ENCODE data around the gene POLR3E.
A peak's percentile ranks its signal among the peaks of the same experiment; 100 is the strongest.

The POLR3E gene

DNA sequence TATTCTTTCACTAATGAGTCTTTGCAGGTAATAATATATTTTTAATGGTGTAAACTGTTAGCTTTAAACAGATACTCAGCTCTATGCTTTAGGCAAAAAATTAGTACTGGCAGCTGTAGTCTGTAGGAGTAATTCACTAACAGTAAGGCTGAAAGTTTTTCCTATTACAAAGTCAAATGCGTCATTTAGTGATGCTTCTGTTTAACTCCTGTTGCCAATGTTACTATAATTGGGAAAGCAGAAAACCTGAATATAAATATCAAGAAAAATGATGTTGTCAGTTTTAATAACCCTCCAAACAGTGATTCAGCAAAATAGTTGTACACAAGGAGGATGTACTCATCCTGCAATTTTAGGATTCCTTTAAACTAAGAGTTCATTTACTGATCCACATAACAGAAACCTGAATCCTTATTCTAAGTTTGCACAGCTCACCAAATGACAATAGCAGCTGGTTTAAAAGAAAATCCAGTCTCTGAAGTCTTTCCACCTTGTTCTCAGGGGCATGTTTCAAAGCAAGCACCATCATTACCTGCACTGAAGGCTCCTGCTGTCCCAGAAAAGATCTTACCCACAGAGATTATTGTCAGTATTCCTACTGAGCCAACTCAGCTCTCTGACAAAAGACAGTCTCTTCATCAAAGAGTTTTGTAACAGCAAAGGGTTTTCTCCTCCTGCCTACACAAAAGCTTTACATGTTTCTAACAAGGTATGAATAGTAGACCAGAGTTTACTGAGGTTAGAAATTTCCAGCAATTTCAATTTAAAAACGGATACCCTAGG lies 73.0 kb downstream of the POLR3E start:
- Histone ChIP-seq H3K9ac (ENCODE audit: low read length) (peak overlapping the region; percentile 20; the same call in 1 of the 2 replicates), H3F3A (ENCODE audit: insufficient read depth) (peaks cover 6% of the 10 kb centered on the region; the same call in 1 of the 2 replicates), H3K79me2 (ENCODE audit: insufficient read depth, low read length) (peaks cover 88% of the 10 kb centered on the region), H3K27ac (ENCODE audit: low read depth, low read length) (peak overlapping the region; percentile 50), H3K4me2 (ENCODE audit: low read depth, low read length, poor library complexity, severe bottlenecking) (peak overlapping the region; percentile 48), H4K20me1 (ENCODE audit: low read depth, low read length) (no peaks in the 10 kb centered on the region), H3K27me3 (ENCODE audit: low read length) (no peaks in the 10 kb centered on the region), H3K9me3 (ENCODE audit: insufficient read depth, low read length) (no peaks in the 10 kb centered on the region), H3K4me3 (ENCODE audit: insufficient read depth, low read length, poor library complexity, severe bottlenecking) (no peak overlapping the region), H2AFZ (ENCODE audit: low read depth, low read length, severe bottlenecking) (no peak overlapping the region), H3K9me2 (replicated peaks; ENCODE audit: insufficient read depth, low read length) (no peaks in the 10 kb centered on the region), H3K36me3 (ENCODE audit: low read length) (no peaks in the 10 kb centered on the region; the same call in 1 of the 2 replicates)
- TF ChIP-seq EZH2phosphoT487 (conservative IDR thresholded peaks at IDR 0.05; ENCODE audit: low read length) (no peak), CTCF (IDR thresholded peaks at IDR 0.05; ENCODE audit: insufficient read depth, low read length, poor library complexity, severe bottlenecking) (no peak)

GRCh38 chr16:22372882-22373661 lies 75.9 kb downstream of the POLR3E start:
- H3K4me2 ChIP-seq (ENCODE audit: low read depth, low read length, poor library complexity, severe bottlenecking), result peak overlapping the region; percentile 79
- TF ChIP-seq CTCF (IDR thresholded peaks at IDR 0.05; ENCODE audit: insufficient read depth, low read length, poor library complexity, severe bottlenecking) (no peak), EZH2phosphoT487 (conservative IDR thresholded peaks at IDR 0.05; ENCODE audit: low read length) (no peak)
- no peaks in the 10 kb centered on the region for H3K27me3 ChIP-seq (ENCODE audit: low read length)
- peaks cover 6% of the 10 kb centered on the region; the same call in 1 of the 2 replicates for H3F3A ChIP-seq (ENCODE audit: insufficient read depth)
- H3K36me3 ChIP-seq (ENCODE audit: low read length), result no peaks in the 10 kb centered on the region; the same call in 1 of the 2 replicates
- peak overlapping the region; percentile 10 for H2AFZ ChIP-seq (ENCODE audit: low read depth, low read length, severe bottlenecking)
- H4K20me1 ChIP-seq (ENCODE audit: low read depth, low read length), result no peaks in the 10 kb centered on the region
- peak overlapping the region; percentile 63 for H3K27ac ChIP-seq (ENCODE audit: low read depth, low read length)
- no peaks in the 10 kb centered on the region for H3K9me2 ChIP-seq (replicated peaks; ENCODE audit: insufficient read depth, low read length)
- H3K9ac ChIP-seq (ENCODE audit: low read length), result peak overlapping the region; percentile 90
- peak overlapping the region; percentile 67 for H3K4me3 ChIP-seq (ENCODE audit: insufficient read depth, low read length, poor library complexity, severe bottlenecking)
- no peaks in the 10 kb centered on the region for H3K9me3 ChIP-seq (ENCODE audit: insufficient read depth, low read length)
- H3K79me2 ChIP-seq (ENCODE audit: insufficient read depth, low read length), result peaks cover 59% of the 10 kb centered on the region

- peak overlapping the region; percentile 67 for H3K4me3 ChIP-seq (ENCODE audit: insufficient read depth, low read length, poor library complexity, severe bottlenecking)
- H3K27ac ChIP-seq (ENCODE audit: low read depth, low read length), result peak overlapping the region; percentile 63
- H3K27me3 ChIP-seq (ENCODE audit: low read length), result no peaks in the 10 kb centered on the region
- no peaks in the 10 kb centered on the region for H3K9me3 ChIP-seq (ENCODE audit: insufficient read depth, low read length)
- H3K4me2 ChIP-seq (ENCODE audit: low read depth, low read length, poor library complexity, severe bottlenecking), result peak overlapping the region; percentile 79
- no peaks in the 10 kb centered on the region; the same call in 1 of the 2 replicates for H3K36me3 ChIP-seq (ENCODE audit: low read length)
- peak overlapping the region; percentile 10 for H2AFZ ChIP-seq (ENCODE audit: low read depth, low read length, severe bottlenecking)
- H3F3A ChIP-seq (ENCODE audit: insufficient read depth), result peaks cover 6% of the 10 kb centered on the region; the same call in 1 of the 2 replicates
- H4K20me1 ChIP-seq (ENCODE audit: low read depth, low read length), result no peaks in the 10 kb centered on the region
- no peaks in the 10 kb centered on the region for H3K9me2 ChIP-seq (replicated peaks; ENCODE audit: insufficient read depth, low read length)
- no peak for TF ChIP-seq EZH2phosphoT487 (conservative IDR thresholded peaks at IDR 0.05; ENCODE audit: low read length)
- no peak for TF ChIP-seq CTCF (IDR thresholded peaks at IDR 0.05; ENCODE audit: insufficient read depth, low read length, poor library complexity, severe bottlenecking)
- peaks cover 52% of the 10 kb centered on the region for H3K79me2 ChIP-seq (ENCODE audit: insufficient read depth, low read length)
- peak overlapping the region; percentile 90 for H3K9ac ChIP-seq (ENCODE audit: low read length)
Measured at GRCh38 chr16:22373662-22374310, 76.6 kb downstream of the POLR3E start.

Data from SU-DHL-6 (cell line).